PC-9 (cell line): ENCODE data around the gene MYO5B. TPM values are rescaled to one million over a fixed set of nuclear protein-coding genes. Genes with fewer than 3 reads are reported as not detected.

Experiments used
- BruUV-seq: library from RNA; stranded (reverse); fragments of 400-500 nt; replicated peaks from 2 replicates; lab custom pipeline; 2021; lab: Mats Ljungman, UMichigan
- CTCF ChIA-PET: fragments of 300-600 bp; sonication (Branson Sonifier 250); formaldehyde crosslinking; loops from one replicate; lab custom pipeline; 2022; ENCODE audit warnings: antibody characterized with exemption; lab: Charles Lee
- POLR2A ChIA-PET: fragments of 300-600 bp; sonication (Branson Sonifier 250); formaldehyde crosslinking; loops from one replicate; lab custom pipeline; 2022; ENCODE audit warnings: antibody characterized with exemption; ENCODE audit not compliant: unreplicated experiment; lab: Charles Lee
- DNase-seq, 2 experiments: peaks; one replicate each; pipeline versions ENCODE4 v3.0.0 to v3.0.0-alpha.2; 2015 to 2022; ENCODE audit warnings: mixed read lengths in 1 of 2
- H2AFZ ChIP-seq: fragments of 200-600 bp; sonication (generic); 2 replicates; pipeline ENCODE4 v1.8.1; 2017; ENCODE audit warnings: antibody characterized with exemption
- H3F3A ChIP-seq: fragments of 200-600 bp; sonication (generic); 2 replicates; pipeline ENCODE4 v1.8.1; 2017; ENCODE audit warnings: antibody characterized with exemption, mild to moderate bottlenecking, low read depth; ENCODE audit not compliant: insufficient read depth
- H3K27ac ChIP-seq: fragments of 200-600 bp; sonication (generic); 2 replicates; pipeline ENCODE4 v1.6.1; 2016; ENCODE audit warnings: mixed run types
- H3K27me3 ChIP-seq: fragments of 200-600 bp; sonication (generic); 2 replicates; pipeline ENCODE4 v1.6.1; 2016; ENCODE audit warnings: low read depth, mixed run types; ENCODE audit not compliant: insufficient read depth
- H3K36me3 ChIP-seq: fragments of 200-600 bp; sonication (generic); 2 replicates; pipeline ENCODE4 v1.6.1; 2016; ENCODE audit warnings: low read depth, mixed run types
- H3K4me1 ChIP-seq: fragments of 200-600 bp; sonication (generic); replicated peaks from 2 replicates; pipeline ENCODE4 v1.6.1; 2016; ENCODE audit warnings: mixed run types; ENCODE audit not compliant: insufficient read depth
- H3K4me2 ChIP-seq: fragments of 200-600 bp; sonication (generic); 2 replicates; pipeline ENCODE4 v1.6.1; 2017; ENCODE audit warnings: mixed run types
- H3K4me3 ChIP-seq: fragments of 200-600 bp; sonication (generic); 2 replicates; pipeline ENCODE4 v1.6.1; 2016; ENCODE audit warnings: mixed run types
- H3K79me2 ChIP-seq: fragments of 200-600 bp; sonication (generic); 2 replicates; pipeline ENCODE4 v1.6.1; 2017; ENCODE audit warnings: low read depth, mixed run types
- H3K9me2 ChIP-seq: fragments of 200-600 bp; sonication (generic); 2 replicates; pipeline ENCODE4 v1.8.1; 2017; ENCODE audit warnings: mild to moderate bottlenecking; ENCODE audit not compliant: insufficient read depth
- H3K9me3 ChIP-seq: fragments of 200-600 bp; sonication (generic); 2 replicates; pipeline ENCODE4 v1.8.1; 2016; ENCODE audit warnings: low read depth; ENCODE audit not compliant: insufficient read depth
- H4K20me1 ChIP-seq: fragments of 200-600 bp; sonication (generic); 2 replicates; pipeline ENCODE4 v1.8.1; 2017; ENCODE audit not compliant: insufficient read depth
- CTCF ChIP-seq: fragments of 200-600 bp; sonication (generic); conservative IDR thresholded peaks from 2 replicates; pipeline ENCODE4 v1.6.1; 2017; ENCODE audit warnings: mixed run types, antibody characterized with exemption, mild to moderate bottlenecking, moderate library complexity
- EZH2 ChIP-seq: fragments of 200-600 bp; sonication (generic); IDR thresholded peaks from 2 replicates; pipeline ENCODE4 v1.8.0; 2017; ENCODE audit warnings: antibody characterized with exemption, low read depth
- intact Hi-C: fragments of 100-400 bp; cut with micrococcal nuclease; formaldehyde crosslinking; loops from one replicate; pipeline ENCODE4 v1.10.0; 2022; ENCODE audit not compliant: unreplicated experiment
- total RNA-seq: library from RNA; stranded (reverse); gene quantifications from 2 replicates; pipeline ENCODE4 v1.2.3, GENCODE V29; 2021

The MYO5B gene
- total RNA-seq, 1 experiment from 2014 or later = 25.4 TPM

GRCh38 chr18:50080932-50081560 lies 113.9 kb downstream of the MYO5B start:
- DNase-seq = peak; percentile 41 to 89
- TF ChIP-seq EZH2 = no peak
- no peak for TF ChIP-seq CTCF
- Histone ChIP-seq H3K4me1 (peaks cover 34% of the 10 kb centered on the region), H3K9me3 (no peaks in the 10 kb centered on the region), H3K9me2 (no peaks in the 10 kb centered on the region), H3K27ac (peak overlapping the region; percentile 91), H4K20me1 (no peaks in the 10 kb centered on the region), H2AFZ (no peak overlapping the region), H3K36me3 (no peaks in the 10 kb centered on the region), H3K4me3 (peak overlapping the region; percentile 19; the same call in 1 of the 2 replicates), H3K4me2 (peak overlapping the region; percentile 62), H3F3A (peaks cover 29% of the 10 kb centered on the region), H3K27me3 (no peaks in the 10 kb centered on the region), H3K79me2 (peaks cover 49% of the 10 kb centered on the region)
- CTCF ChIA-PET = interaction anchor here (0.6 to 1.0 kb wide), 2 partner anchors 23 to 114 kb away, joined by 3 read pairs; partner anchors contain the start of gene MYO5B
- POLR2A ChIA-PET = interaction anchor here (0.6 to 1.1 kb wide), 4 partner anchors 16 to 102 kb away, joined by 4 to 5 read pairs (median 4); no protein-coding TSS in a partner anchor
- no TSS peak for BruUV-seq
- intact Hi-C loops = loop anchor here (1.0 kb wide), 1 partner anchor 16 kb away; no protein-coding TSS in a partner anchor

- no TSS peak for BruUV-seq
- ChIA-PET CTCF (interaction anchor here (1.0 kb wide), 1 partner anchor 114 kb away, joined by 3 read pairs; the partner anchor contains the start of gene MYO5B), POLR2A (interaction anchor here (0.6 to 0.7 kb wide), 2 partner anchors 26 to 103 kb away, joined by 4 to 5 read pairs; no protein-coding TSS in a partner anchor)
- Histone ChIP-seq H3F3A (peaks cover 29% of the 10 kb centered on the region), H2AFZ (no peak overlapping the region), H3K9me3 (no peaks in the 10 kb centered on the region), H3K4me3 (peak overlapping the region; percentile 19; the same call in 1 of the 2 replicates), H3K36me3 (no peaks in the 10 kb centered on the region), H3K27ac (peak overlapping the region; percentile 91), H3K4me2 (peak overlapping the region; percentile 62), H3K9me2 (no peaks in the 10 kb centered on the region), H4K20me1 (no peaks in the 10 kb centered on the region), H3K27me3 (no peaks in the 10 kb centered on the region), H3K4me1 (peaks cover 34% of the 10 kb centered on the region), H3K79me2 (peaks cover 49% of the 10 kb centered on the region)
- intact Hi-C loops = no loop called here
- no peak for DNase-seq
- TF ChIP-seq EZH2 = no peak
- TF ChIP-seq CTCF = no peak
Measured at GRCh38 chr18:50080316-50080715, 114.6 kb downstream of the MYO5B start.

- intact Hi-C loops = no loop called here
- CTCF ChIA-PET = no interaction called here
- H3K27ac ChIP-seq = peak overlapping the region; percentile 91
Measured at GRCh38 chr18:50079571-50080295, 115.2 kb downstream of the MYO5B start.

More at GRCh38 chr18:50079571-50080295, 115.2 kb downstream of the MYO5B start:
- POLR2A ChIA-PET = no interaction called here
- Histone ChIP-seq H3K36me3 (no peaks in the 10 kb centered on the region), H3K79me2 (peaks cover 49% of the 10 kb centered on the region), H3K4me1 (peaks cover 34% of the 10 kb centered on the region), H2AFZ (no peak overlapping the region), H3K9me3 (no peaks in the 10 kb centered on the region), H4K20me1 (no peaks in the 10 kb centered on the region), H3K4me3 (no peak overlapping the region), H3K27me3 (no peaks in the 10 kb centered on the region), H3K4me2 (peak overlapping the region; percentile 62), H3K9me2 (no peaks in the 10 kb centered on the region), H3F3A (peaks cover 29% of the 10 kb centered on the region)
- TF ChIP-seq EZH2 (no peak), CTCF (no peak)
- no TSS peak for BruUV-seq
- DNase-seq = no peak
